Measurements from ENCODE around the gene SLC44A1.

SLC44A1 gene

DNA sequence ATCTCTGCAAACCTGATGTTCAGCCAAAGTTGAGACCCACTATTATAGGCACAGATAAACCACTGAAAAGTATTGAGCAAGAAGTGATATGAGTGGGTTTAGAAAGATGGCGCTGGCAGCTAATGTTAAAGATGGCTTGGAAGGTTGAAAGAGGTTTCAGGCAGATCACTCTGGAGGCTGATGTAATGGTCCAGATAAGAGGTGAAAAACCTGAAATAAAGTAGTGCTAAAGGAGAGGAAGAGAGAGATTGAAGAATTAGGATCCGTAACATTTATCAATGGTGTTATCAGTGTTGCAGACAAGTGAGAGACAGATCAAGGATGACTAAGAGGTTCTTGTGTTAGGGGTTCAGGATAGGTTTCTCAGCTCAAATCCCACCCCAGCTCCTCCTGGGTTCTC, 58.3 kb downstream of the SLC44A1 start:
- no peak for DNase-seq (ENCODE audit: low spot score)

DNA sequence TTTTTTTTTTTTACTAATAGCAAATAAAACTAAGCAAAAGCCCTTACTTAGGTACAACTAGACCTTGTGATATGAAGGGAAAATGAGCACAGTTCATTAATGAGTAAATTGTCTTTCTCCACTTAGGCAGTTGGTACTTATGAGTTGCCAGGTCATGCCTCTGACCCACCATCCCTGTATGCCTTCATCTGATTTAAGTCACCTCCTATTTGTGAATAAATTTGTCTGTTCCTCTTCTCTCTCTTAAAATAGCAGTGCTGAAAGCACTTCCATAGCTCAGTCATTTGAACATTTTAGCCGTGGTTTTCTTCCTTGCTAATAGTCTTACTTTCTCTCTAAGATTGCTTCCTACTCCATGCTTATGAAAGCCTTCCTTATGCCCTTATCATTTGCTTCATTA, 61.4 kb downstream of the SLC44A1 start:
- no peak for DNase-seq (ENCODE audit: low spot score)

DNA sequence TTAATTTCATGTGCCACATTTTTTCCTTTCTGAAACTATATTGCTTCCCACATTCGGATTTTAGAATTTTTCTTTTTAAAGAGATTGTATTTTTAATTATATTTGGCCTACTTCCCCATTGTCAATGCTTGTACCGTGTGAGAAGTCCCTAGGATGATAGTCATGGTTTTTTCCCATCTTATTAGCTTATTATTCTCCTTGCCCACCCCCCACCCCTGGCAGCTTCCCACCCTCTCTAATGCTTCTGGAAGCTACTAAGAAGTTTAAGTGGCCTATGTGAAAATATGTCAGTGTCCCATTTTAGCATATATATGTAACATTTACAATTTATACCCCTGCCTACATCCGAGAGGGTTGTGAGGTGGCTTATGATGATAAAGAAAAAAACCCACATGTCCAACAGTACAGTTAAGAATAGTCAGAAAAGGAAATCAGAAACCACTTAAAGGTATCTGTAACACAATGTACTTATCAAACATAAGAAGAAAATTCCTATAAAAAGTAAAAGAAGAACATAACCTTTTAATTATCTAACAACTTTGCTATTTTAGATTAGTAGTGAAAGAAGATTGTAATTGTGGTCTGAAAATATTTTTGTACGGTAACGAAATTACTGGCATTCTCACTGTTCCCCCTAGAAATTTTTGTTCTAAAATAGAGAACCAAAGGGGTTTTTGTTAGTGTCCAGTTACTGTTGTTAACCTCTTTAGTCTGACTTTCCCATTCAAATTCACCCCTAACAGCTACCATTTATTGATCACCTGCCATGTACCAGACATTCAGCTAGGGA, 62.1 kb downstream of the SLC44A1 start:
- no peak for DNase-seq (ENCODE audit: low spot score)

DNA sequence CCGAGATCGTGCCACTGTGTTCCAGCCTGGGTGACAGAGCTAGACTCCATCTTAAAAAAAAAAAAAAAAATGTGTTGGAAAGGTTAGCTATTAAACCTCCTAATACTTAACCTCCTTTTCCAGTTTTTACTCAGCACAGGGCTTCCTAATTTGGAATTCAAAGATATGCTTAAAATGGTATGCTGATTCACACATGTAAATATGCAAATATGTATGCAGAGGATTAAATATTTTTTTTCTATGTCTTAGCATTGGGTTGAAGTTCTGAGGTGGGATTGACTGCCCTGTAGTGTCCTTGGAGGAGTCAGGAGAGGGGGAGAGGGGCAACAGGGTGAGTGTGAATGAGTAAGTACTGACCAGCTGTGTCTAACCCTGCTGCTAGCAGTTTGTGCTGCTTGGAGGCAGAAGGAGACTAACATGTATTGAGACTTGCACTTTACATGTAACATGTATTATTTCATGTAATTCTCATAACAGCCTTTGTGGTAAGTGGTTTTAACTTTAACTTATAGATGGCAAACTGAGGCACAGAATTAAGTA, 63.2 kb downstream of the SLC44A1 start:
- DNase-seq (ENCODE audit: low spot score), result no peak

DNA sequence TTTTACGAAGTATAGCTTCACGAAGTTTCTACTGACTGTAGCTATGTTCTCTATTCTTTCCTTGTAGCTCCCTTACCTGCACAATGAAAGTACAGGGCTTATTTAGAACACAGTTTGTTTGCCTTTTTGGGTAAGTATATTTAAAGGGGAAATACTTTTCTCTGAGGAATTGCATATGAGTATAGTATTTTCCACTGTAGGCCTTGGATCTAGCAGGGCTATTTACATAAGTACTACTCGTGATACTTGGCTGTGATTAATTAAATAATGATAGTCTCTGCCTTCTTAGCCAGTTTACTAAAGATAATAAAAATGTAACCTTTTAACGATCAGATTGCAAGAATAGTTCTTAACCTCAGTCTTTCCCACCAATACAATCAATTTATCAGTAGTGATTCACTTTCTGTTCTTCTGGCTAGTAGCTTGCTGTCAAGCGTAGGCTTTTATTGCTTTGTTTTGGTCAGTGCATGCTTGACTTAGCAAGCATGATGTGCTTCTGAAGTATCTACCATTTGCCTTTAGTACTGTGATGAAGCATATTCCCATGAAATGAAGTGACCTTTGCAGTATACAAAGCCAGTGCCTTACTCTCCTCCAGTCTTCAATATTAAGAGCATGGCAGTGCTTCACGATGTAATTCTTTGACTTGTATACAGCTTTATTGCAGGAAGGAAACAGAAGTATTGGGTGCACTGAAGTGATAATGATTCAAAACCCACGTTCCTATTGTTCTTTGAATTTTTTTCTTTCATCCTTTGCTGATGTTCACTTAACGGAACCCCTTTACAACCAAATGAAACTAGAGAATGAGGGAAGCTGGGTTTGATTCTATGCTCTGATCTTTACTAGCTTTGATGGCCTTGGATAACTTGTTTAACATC, 64.2 kb downstream of the SLC44A1 start:
- DNase-seq (ENCODE audit: low spot score), result no peak

DNA sequence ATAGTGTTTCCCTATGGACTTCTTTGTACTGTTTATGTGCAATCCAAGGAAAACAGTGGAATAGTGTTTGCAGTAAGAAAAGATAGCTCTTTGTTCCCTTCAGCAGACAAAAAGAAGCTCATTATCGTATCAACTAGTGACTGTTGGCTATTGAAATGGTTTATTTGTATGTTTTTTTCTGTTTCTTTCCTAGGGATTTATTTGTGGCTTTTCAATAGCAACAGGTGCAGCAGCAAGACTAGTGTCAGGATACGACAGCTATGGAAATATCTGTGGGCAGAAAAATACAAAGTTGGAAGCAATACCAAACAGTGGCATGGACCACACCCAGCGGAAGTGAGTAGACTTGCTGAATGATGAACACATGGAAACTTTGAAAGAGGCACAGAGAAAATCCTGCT, 65.1 kb downstream of the SLC44A1 start:
- DNase-seq (ENCODE audit: low spot score), result no peak

DNA sequence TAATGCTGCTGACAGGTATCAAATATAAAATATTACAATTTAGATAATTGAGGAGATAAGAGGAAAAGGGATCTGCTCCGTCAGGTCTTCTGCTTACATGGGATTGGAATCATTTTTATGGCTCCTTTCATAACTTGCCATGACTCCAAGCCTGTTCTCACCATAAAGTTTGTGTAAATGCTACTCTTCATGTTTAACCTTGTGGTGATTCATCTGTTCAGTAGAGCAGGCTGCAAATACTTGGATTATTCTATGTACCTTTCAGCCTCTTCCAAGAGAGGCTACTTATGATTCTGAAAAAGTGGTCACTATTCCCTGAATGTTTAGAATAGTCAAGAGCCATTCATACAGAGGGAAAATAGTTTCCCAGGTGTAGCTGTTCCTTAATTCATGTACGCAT, 66.9 kb downstream of the SLC44A1 start:
- DNase-seq (ENCODE audit: low spot score), result no peak

DNA sequence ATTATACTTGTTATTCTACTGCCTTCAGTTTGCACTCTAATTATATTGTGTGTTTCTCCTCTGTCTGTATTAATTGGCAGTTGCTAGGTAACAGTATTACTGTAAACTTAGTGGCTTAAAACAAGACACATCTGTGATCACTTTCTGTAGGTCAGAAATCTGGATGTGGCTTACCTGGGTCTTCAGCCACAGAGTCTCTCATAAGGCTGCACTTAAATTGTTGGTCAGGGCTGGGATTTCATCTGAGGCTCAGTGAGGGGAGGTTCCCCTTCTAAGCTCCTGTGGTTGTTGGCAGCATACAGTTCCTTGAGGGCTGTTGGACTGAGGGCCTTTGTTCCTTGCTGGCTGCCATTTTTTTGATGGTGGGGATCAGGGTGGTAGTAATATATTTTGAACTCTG, 68.8 kb downstream of the SLC44A1 start:
- no peak for DNase-seq (ENCODE audit: low spot score)

DNA sequence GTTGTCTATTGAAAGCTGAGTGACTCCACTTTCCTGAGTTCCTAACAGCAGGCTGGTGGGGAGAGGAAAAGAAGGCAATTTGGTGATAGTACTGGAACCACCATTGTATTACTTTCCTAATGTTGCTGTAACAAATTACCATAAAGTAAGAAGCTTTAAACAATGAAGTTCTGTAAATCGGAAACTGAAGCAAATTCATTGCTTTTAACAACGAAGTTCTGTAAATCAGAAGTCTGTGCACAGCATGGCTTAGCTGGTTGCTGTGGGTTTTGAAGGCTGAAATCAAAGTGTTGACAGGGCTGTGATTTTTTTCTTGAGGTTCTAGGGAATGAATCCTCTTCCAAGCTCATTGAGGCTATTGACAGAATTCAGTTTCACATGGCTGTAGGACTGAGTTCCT, 72.3 kb downstream of the SLC44A1 start:
- DNase-seq (ENCODE audit: low spot score), result no peak

DNA sequence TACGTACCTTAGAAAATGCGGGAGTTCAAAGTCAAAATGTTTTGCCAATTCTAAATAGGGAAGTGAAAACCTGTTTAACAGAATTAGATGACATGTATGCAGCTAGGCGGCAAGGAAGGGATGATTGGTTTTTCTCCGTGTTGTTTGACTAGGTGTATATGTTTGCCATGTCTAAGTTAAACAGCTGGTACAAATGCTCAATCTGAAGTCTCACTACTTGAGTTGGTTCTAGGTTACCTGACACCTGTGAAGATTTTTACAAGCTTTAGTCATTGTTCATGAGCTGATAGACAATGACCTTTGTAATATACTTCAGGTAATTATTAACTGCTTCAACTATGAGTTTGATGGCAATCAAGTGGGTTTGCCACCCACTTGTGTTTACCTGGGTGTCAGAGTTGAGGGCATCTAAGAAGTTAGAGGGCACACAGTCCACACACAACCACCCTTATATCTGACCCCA, 74.3 kb downstream of the SLC44A1 start:
- no peak for DNase-seq (ENCODE audit: low spot score)

DNA sequence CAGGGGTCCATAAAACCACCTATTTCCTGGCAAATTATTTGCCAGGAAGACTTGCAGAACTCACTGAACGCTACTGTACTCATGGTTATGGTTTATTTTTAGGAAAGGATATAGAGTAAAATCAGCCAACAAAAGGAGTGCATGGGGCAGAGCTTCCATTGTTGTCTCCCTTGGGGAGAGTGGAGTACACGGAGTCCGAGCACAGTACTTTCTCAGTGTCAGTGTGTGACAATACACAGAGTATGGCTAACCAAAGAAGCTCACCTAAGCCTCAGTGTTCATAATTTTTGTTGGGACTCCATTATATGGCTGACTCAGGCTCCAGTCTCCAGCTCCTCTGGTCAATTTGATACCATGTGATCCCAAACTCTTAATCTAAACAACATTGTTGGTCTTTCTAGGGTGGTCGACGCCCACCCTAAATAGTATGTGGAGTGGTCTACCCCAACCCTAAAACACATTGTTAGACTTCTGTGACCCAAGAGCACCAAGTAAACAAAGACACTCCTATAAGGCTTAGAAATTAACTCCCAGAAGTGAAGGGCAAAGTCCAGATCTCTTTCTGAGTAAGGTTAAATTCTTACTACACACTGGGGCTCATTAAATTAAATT, 74.9 kb downstream of the SLC44A1 start:
- DNase-seq (ENCODE audit: low spot score), result no peak

DNA sequence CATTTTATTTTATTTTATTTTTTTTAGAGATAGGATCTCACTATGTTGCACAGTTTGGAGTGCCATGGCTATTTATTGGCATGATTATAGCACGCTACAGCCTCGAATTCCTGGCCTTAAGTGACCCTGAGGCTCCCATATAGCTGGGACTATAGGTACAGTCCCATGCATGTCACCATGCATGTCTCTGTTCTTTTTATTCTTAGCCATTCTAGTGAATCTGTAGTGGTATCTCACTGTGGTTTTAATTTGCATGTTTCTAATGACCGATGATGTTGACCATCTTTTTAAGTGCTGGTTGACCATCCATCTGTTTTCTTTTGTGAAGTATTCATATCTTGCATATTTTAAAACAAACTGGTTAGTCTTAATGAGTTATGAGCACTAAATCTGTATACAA, 76.1 kb downstream of the SLC44A1 start:
- no peak for DNase-seq (ENCODE audit: low spot score)

DNA sequence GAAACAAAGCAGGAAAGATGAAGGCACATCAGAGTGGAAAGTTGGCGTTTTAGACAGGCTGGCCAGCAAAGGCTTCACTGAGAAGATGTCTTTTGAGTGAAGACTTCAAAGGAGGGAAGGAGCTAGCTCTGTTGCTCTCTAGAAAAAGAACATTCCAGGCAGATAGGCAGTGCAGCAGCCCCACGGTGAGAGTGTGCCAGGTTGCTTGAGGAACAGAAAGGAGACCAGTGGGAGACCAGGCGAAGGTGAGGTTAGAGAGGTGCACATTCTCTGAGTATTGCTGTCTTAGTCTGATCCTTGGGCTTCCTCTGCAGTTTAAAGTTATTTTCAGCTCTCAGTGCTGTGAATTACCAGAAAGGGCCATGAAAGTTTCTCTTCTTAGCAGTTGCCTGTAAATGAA, 83.8 kb downstream of the SLC44A1 start:
- DNase-seq (ENCODE audit: low spot score), result no peak

DNA sequence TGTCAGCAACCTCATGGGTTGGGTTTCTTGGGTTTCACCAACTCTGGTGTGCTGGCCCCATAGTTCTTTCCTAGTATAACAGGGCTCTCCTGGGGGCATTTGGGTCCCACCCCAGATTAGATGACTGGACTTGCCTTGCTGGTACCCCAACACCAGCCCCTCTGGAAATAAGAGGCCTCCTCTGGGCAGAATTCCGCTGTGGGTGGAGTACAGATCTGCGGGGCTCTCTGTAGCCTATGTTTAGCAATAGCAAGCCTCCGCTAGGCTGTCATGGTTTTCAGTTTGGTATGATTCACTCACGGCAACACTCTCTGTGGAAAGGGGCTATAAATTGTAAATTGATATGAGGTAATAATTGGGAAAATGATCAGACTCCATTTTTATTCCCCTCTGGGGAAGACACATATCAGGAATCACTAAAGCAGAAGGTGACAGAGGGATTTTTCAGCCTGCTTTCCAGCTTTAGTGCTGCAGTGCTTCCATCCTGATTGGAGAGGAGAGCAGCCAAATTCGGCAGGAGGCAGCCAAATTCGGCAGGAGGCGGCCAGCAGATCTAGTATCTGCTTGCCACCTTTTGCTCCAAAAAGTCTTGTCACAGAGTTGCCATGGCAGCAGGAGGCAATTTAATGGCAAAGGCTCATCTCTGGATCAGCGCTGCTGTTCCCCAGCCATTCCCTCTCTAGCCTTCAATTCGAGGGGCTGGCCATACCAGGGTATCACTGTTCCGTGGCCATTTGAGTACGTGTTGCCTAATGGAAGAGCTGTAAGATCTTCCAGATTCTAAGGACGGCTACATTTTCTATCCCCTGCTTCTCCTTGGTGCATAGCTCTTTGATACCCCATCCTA, 84.6 kb downstream of the SLC44A1 start:
- DNase-seq (ENCODE audit: low spot score), result no peak

DNA sequence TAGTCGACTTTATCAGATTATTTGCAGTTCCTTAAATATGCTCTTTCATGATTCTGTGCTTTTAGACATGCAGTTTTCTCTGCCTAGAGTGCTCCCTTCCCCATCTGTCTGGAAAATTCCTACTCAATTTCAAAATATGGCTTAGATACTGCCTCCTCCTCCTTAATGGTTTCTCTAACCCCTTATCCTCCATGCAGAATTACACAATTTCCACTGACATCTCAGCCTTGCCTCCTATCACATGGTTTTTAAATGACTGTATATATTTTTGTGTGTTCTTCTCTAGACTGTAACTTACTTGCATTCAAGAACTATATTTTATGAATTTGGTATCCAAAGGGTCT, 85.2 kb downstream of the SLC44A1 start:
- no peak for DNase-seq (ENCODE audit: low spot score)

DNA sequence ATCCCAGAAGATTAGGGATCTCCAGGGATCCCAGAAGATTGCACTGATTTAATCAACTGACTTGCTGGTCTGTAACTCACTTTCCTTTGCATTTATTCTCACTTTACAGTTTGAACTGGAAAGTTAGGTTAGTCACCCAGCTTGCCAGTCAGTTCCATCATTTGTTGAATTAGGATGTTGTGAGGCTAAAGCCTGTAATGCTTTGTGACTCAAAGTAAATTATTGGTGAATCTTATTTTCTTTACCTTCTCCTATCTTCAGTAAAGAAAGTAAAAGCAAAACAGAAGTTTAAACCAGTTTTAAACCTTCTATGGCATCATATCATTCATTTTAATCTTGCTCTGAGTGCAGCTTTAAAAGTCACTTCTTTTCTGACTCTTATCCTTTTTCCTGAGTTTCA, 85.8 kb downstream of the SLC44A1 start:
- no peak for DNase-seq (ENCODE audit: low spot score)

DNA sequence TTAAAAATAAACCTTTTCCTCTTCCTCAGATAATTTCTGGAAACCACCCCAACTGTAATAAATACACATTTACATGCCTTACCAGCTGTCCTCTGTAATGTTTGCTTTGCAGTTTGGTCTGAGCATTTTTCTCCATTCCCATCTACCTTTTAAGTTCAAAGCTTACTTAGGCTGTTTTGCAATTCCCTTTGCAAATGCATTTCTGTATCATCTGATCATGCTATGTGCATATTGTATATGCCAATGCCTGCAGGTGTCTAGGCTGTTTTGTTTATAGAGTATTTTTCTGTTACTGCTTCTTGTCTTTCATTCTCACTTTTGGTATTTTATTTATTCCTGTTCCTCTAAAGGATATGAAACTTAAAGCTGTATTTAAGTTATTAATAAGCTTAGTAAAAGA, 86.3 kb downstream of the SLC44A1 start:
- no peak for DNase-seq (ENCODE audit: low spot score)

DNA sequence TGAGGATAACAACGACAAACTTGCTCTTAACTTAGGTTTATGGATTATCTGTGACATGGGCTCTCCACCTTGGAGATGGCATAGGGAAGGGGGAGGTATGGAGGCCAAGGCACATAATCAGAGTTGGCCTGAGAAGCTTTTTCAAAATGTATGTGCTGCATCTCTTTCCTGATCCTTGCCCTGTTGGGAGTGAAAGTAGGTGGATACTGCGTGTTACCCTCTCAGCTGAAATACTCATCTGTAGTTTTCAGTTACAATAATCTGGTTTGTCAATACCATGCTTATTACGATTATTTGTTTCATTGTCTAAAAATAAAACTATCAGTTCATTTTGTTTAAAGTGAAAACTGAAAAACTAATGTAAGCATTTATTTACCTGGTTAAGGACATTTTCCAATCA, 86.7 kb downstream of the SLC44A1 start:
- DNase-seq (ENCODE audit: low spot score), result no peak

DNA sequence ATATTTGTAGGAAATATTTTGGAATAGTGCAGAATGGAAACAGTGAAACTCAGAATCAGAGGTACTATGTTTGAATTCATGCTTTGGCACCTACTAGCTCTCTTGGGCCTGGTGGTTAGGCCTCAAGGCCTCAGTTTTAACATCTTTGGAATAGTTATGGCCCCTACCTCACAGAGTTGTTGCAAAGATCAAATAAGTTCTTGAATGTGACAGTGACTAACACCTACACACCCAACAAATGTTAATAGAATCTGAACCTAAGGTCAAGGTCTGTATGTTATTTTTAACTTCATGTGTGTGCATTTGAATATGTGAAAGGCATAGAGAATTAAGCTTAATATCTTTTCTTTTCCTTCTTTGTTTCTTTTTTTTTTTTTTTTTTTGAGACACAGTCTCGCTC, 87.3 kb downstream of the SLC44A1 start:
- no peak for DNase-seq (ENCODE audit: low spot score)

DNA sequence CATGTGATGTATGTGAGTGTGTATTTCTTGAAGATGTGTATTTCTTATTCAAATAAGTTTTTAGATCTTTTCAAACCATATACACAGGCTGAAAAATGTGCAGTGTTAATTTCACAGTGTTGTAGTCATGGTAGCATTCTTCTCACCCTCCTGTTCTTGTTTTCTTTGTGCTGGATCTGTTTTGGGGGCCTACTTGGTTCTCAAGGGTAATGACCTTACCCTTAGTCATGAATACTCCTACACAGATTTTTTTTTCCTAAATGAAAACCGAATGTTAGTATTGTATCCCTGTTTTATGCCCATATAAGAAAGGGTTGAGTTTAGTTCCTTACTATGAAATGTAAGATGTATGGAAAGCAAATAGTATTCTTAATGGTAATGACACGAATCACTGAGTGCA, 88.0 kb downstream of the SLC44A1 start:
- DNase-seq (ENCODE audit: low spot score), result no peak

DNA sequence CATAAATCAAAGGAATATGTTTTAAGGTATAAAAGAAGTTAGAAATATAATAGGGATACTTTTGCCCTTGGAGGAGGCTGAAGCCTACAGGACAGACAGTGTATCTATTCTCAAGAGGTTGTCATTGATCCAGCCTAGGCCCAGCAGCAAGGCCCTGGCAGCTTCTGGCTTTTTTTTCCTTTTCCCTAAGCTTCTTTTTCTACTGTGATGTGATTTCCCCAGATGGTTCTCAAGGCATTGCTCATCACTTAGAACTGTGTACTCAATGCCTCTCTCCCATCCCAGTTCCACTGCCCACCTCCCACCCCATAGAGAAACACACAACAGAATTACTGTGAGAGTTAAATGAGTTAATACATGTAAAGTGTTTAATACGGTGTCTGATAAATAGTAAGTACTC, 88.6 kb downstream of the SLC44A1 start:
- DNase-seq (ENCODE audit: low spot score), result no peak

DNA sequence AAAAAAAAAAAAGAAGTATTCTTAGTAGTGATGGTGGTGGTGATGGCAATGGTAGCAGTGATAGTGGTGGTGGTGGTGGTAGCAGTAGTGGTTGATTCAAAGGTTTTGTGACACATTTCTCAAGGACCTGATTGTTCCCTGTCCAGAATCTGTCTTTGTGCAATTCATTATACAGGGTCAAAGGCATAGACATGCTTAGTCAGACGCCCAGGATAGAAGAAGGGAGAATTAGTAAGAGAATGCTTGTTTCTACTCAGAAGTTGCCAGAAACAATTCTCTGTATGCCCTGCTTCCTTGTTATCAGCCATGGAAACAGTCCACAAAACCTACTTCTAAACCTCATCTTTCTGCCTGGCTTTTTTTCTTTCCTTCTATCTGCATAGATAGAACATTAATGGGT, 89.4 kb downstream of the SLC44A1 start:
- no peak for DNase-seq (ENCODE audit: low spot score)
